ENCODE data around the gene ZNF26. TPM values are rescaled to one million over a fixed set of nuclear protein-coding genes. Genes with fewer than 3 reads are reported as not detected.

Gene ZNF26
- total and polyA plus RNA-seq, 2 donors (not counting 1 experiment from before 2014, with no cell fraction given), result 36.0 to 38.3 TPM

DNA sequence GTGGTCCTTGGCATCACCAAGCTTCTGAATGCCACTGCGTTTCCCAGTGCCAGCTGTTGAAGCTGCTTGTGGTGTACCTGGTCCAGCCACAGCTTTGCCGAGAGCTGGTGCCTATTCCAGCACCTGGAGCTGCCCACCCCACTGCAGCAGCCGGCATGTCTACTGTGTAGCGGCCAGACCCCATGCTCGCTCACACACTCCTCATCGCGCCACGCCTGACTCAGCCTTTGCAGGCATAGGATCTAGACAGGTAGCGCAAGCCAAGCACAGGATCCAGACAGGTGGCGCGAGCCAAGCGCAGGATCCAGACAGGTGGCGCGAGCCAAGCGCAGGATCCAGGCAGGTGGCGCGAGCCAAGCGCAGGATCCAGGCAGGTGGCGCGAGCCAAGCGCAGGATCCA is 18.4 kb upstream of the ZNF26 start:
- no peak overlapping the region for H3K27ac ChIP-seq (ENCODE audit: low read length in 2 of 2)
- H3K27me3 ChIP-seq (replicated peaks in 1 of 4; ENCODE audit: control extremely low read depth in 1 of 4, control insufficient read depth in 3 of 4, insufficient read depth in 4 of 4, low read length in 3 of 4), result no peaks in the 10 kb centered on the region
- no peak overlapping the region for H3K4me2 ChIP-seq (replicated peaks; ENCODE audit: low read depth, low read length, poor library complexity, severe bottlenecking)
- ChIA-PET CTCF (interaction anchor here (0.6 kb wide), 1 partner anchor 172 kb away, joined by 3 read pairs; no protein-coding TSS in a partner anchor), POLR2A (no interaction called here)
- 95% methylated on average over 19 of the region's 21 CpGs for WGBS (ENCODE audit: insufficient coverage)
- TF ChIP-seq EZH2 (IDR thresholded peaks at IDR 0.05; ENCODE audit: borderline replicate concordance, insufficient read depth, low read depth, low read length, poor library complexity, severe bottlenecking) (no peak), CTCF (IDR thresholded peaks at IDR 0.05) (no peak)
- H4K20me1 ChIP-seq (ENCODE audit: control insufficient read depth, insufficient read depth, low read length, poor library complexity, severe bottlenecking), result no peaks in the 10 kb centered on the region
- DNase-seq (no peak), ATAC-seq (ENCODE audit: low read depth) (no peak)
- Mint-ChIP-seq H3K4me3 (no peak overlapping the region), H3K4me1 (no peaks in the 10 kb centered on the region), H3K27me3 (no peaks in the 10 kb centered on the region), H3K9me3 (ENCODE audit: insufficient read depth) (peaks cover 3% of the 10 kb centered on the region), H3K27ac (no peak overlapping the region)
- no peak overlapping the region for H2AFZ ChIP-seq (ENCODE audit: insufficient read depth, low read depth, low read length, poor library complexity, severe bottlenecking)
- no peak overlapping the region for H3K4me3 ChIP-seq (ENCODE audit: control extremely low read depth in 1 of 5, extremely low read depth in 1 of 5, insufficient read depth in 1 of 5, low read depth in 2 of 5, low read length in 4 of 5)
- H3K36me3 ChIP-seq (replicated peaks in 1 of 2; ENCODE audit: control extremely low read depth in 1 of 2, control insufficient read depth in 1 of 2, extremely low read depth in 1 of 2, insufficient read depth in 2 of 2, low read length in 1 of 2), result no peaks in the 10 kb centered on the region
- no peaks in the 10 kb centered on the region for H3K79me2 ChIP-seq (ENCODE audit: control insufficient read depth, insufficient read depth, low read length)
- no peak overlapping the region for H3K9ac ChIP-seq (ENCODE audit: low read length)
- no peaks in the 10 kb centered on the region for H3K4me1 ChIP-seq (ENCODE audit: control insufficient read depth in 2 of 2, insufficient read depth in 2 of 2, low read length in 2 of 2)
- intact Hi-C loops (cut with micrococcal nuclease), result no loop called here
- peaks cover 0 to 60% (median 0%) of the 10 kb centered on the region in 3 donors for H3K9me3 ChIP-seq (ENCODE audit: control extremely low read depth in 1 of 3, control insufficient read depth in 2 of 3, insufficient read depth in 1 of 3, low read length in 2 of 3)

GRCh38 chr12:132972374-132972773 is 13.8 kb upstream of the ZNF26 start:
- WGBS (ENCODE audit: insufficient coverage), result no CpG with 5 or more reads among the region's 1 CpG
- intact Hi-C loops (cut with micrococcal nuclease), result no loop called here

More at GRCh38 chr12:132972374-132972773, 13.8 kb upstream of the ZNF26 start:
- H3K9me3 Mint-ChIP-seq (ENCODE audit: insufficient read depth), result peaks cover 3% of the 10 kb centered on the region
- Histone ChIP-seq H3K27ac (ENCODE audit: low read length in 2 of 2) (no peak overlapping the region), H3K4me2 (replicated peaks; ENCODE audit: low read depth, low read length, poor library complexity, severe bottlenecking) (no peak overlapping the region), H3K9ac (ENCODE audit: low read length) (no peak overlapping the region), H4K20me1 (ENCODE audit: control insufficient read depth, insufficient read depth, low read length, poor library complexity, severe bottlenecking) (no peaks in the 10 kb centered on the region), H2AFZ (ENCODE audit: insufficient read depth, low read depth, low read length, poor library complexity, severe bottlenecking) (no peak overlapping the region), H3K36me3 (replicated peaks in 1 of 2; ENCODE audit: control extremely low read depth in 1 of 2, control insufficient read depth in 1 of 2, extremely low read depth in 1 of 2, insufficient read depth in 2 of 2, low read length in 1 of 2) (no peaks in the 10 kb centered on the region), H3K4me1 (ENCODE audit: control insufficient read depth in 2 of 2, insufficient read depth in 2 of 2, low read length in 2 of 2) (no peaks in the 10 kb centered on the region), H3K9me3 (ENCODE audit: control extremely low read depth in 1 of 3, control insufficient read depth in 2 of 3, insufficient read depth in 1 of 3, low read length in 2 of 3) (peaks cover 3 to 49% (median 8%) of the 10 kb centered on the region in 3 donors), H3K79me2 (ENCODE audit: control insufficient read depth, insufficient read depth, low read length) (no peaks in the 10 kb centered on the region), H3K27me3 (replicated peaks in 1 of 4; ENCODE audit: control extremely low read depth in 1 of 4, control insufficient read depth in 3 of 4, insufficient read depth in 4 of 4, low read length in 3 of 4) (peaks cover 0 to 3% (median 0%) of the 10 kb centered on the region in 4 experiments), H3K4me3 (ENCODE audit: control extremely low read depth in 1 of 5, extremely low read depth in 1 of 5, insufficient read depth in 1 of 5, low read depth in 2 of 5, low read length in 4 of 5) (no peak overlapping the region)
- no peak for ATAC-seq (ENCODE audit: low read depth)
- CTCF ChIA-PET, result no interaction called here
- no peak for DNase-seq
- H3K4me1 Mint-ChIP-seq, result no peaks in the 10 kb centered on the region
- TF ChIP-seq CTCF (IDR thresholded peaks at IDR 0.05), result no peak
- no peak for TF ChIP-seq EZH2 (IDR thresholded peaks at IDR 0.05; ENCODE audit: borderline replicate concordance, insufficient read depth, low read depth, low read length, poor library complexity, severe bottlenecking)
- POLR2A ChIA-PET, result no interaction called here
- H3K27ac Mint-ChIP-seq, result no peak overlapping the region
- H3K27me3 Mint-ChIP-seq, result no peaks in the 10 kb centered on the region
- no peak overlapping the region for H3K4me3 Mint-ChIP-seq

Data from B cell (primary cell).